IMR-90 (cell line): Measurements from ENCODE around the gene ANKH. TPM values are rescaled to one million over a fixed set of nuclear protein-coding genes. Genes with fewer than 3 reads are reported as not detected.

Experiments
- ATAC-seq: fragments of 200-7000 bp; cut with Tn5 transposase; 2 replicates; pipeline ENCODE4 v1.9.1; 2020; ENCODE audit warnings: low read depth, mild to moderate bottlenecking, moderate library complexity
- BruUV-seq: library from RNA; stranded (reverse); fragments of 400-500 nt; replicated peaks from 2 replicates; lab custom pipeline; 2021; lab: Mats Ljungman, UMichigan
- CTCF ChIA-PET: fragments of 300-600 bp; formaldehyde crosslinking; extraction: SDS; loops from one replicate; lab custom pipeline; 2021; ENCODE audit warnings: antibody characterized with exemption; lab: Yijun Ruan, JAX
- POLR2A ChIA-PET: fragments of 300-600 bp; sonication (Branson Sonifier 250); formaldehyde crosslinking; loops from one replicate; lab custom pipeline; 2022; ENCODE audit warnings: antibody characterized with exemption; ENCODE audit not compliant: unreplicated experiment; lab: Charles Lee
- DNase-seq: peaks from one replicate; pipeline ENCODE4 v3.0.0; 2013
- H2AFZ ChIP-seq: replicated peaks from 2 replicates; pipeline ENCODE3; 2013; ENCODE audit warnings: low read length, mild to moderate bottlenecking; ENCODE audit not compliant: poor library complexity
- H2AK5ac ChIP-seq: 2 replicates; pipeline ENCODE4 v1.6.1; 2013; ENCODE audit warnings: low read depth, low read length, inconsistent platforms
- H2AK9ac ChIP-seq: replicated peaks from 2 replicates; pipeline ENCODE3; 2013; ENCODE audit warnings: mild to moderate bottlenecking, low read depth, low read length, moderate library complexity; ENCODE audit not compliant: poor library complexity
- H2BK120ac ChIP-seq: 2 replicates; pipeline ENCODE4 v1.6.1; 2013; ENCODE audit warnings: low read depth, low read length, inconsistent platforms
- H2BK15ac ChIP-seq: 3 replicates; pipeline ENCODE4 v1.6.1; 2013; ENCODE audit warnings: low read depth, low read length, inconsistent platforms
- H2BK20ac ChIP-seq: 2 replicates; pipeline ENCODE4 v1.6.1; 2013; ENCODE audit warnings: low read depth, mild to moderate bottlenecking, inconsistent platforms, low read length, moderate library complexity
- H2BK5ac ChIP-seq: 2 replicates; pipeline ENCODE4 v1.6.1; 2013; ENCODE audit warnings: mild to moderate bottlenecking, low read depth, low read length, inconsistent platforms; ENCODE audit not compliant: poor library complexity, severe bottlenecking
- H3K14ac ChIP-seq: replicated peaks from 2 replicates; pipeline ENCODE4 v1.6.1; 2013; ENCODE audit warnings: low read depth, low read length, inconsistent platforms
- H3K18ac ChIP-seq: 2 replicates; pipeline ENCODE4 v1.6.1; 2013; ENCODE audit warnings: low read depth, low read length, control low read depth
- H3K23ac ChIP-seq: 2 replicates; pipeline ENCODE4 v1.6.1; 2013; ENCODE audit warnings: low read depth, low read length, inconsistent platforms
- H3K27ac ChIP-seq: 2 replicates; pipeline ENCODE4 v1.5.1; 2013; ENCODE audit warnings: mild to moderate bottlenecking, control low read depth, low read length; ENCODE audit not compliant: insufficient read depth
- H3K27me3 ChIP-seq: 2 replicates; pipeline ENCODE4 v1.6.1; 2013; ENCODE audit warnings: low read length; ENCODE audit not compliant: control insufficient read depth, insufficient read depth
- H3K36me3 ChIP-seq: 2 replicates; pipeline ENCODE4 v1.6.1; 2013; ENCODE audit warnings: low read length, mixed read lengths; ENCODE audit not compliant: control insufficient read depth, insufficient read depth
- H3K4ac ChIP-seq: 2 replicates; pipeline ENCODE4 v1.6.1; 2013; ENCODE audit warnings: low read depth, low read length, inconsistent platforms
- H3K4me1 ChIP-seq: 2 replicates; pipeline ENCODE4 v1.6.1; 2013; ENCODE audit warnings: low read length, mixed read lengths; ENCODE audit not compliant: control insufficient read depth, insufficient read depth
- H3K4me2 ChIP-seq: 2 replicates; pipeline ENCODE4 v1.6.1; 2013; ENCODE audit warnings: low read depth, mild to moderate bottlenecking, control low read depth, low read length, moderate library complexity
- H3K4me3 ChIP-seq: 2 replicates; pipeline ENCODE4 v1.5.1; 2013; ENCODE audit warnings: low read depth, mild to moderate bottlenecking, control low read depth, low read length, moderate library complexity; ENCODE audit not compliant: insufficient read depth
- H3K56ac ChIP-seq: 2 replicates; pipeline ENCODE4 v1.6.1; 2013; ENCODE audit warnings: low read length, inconsistent platforms; ENCODE audit not compliant: insufficient read depth; ENCODE audit errors: extremely low read depth
- H3K79me1 ChIP-seq, 2 experiments: 2 replicates each; pipeline ENCODE4 v1.6.1; 2013; ENCODE audit warnings: low read length in 2 of 2, inconsistent platforms in 1 of 2, low read depth in 1 of 2
- H3K9ac ChIP-seq: 2 replicates; pipeline ENCODE4 v1.6.1; 2013; ENCODE audit warnings: low read depth, low read length, control low read depth
- H3K9me1 ChIP-seq: 2 replicates; pipeline ENCODE4 v1.6.1; 2013; ENCODE audit warnings: low read length, inconsistent platforms; ENCODE audit not compliant: insufficient read depth
- H3K9me3 ChIP-seq: 2 replicates; pipeline ENCODE4 v1.6.1; 2013; ENCODE audit warnings: low read length; ENCODE audit not compliant: control insufficient read depth, insufficient read depth
- H4K20me1 ChIP-seq: 2 replicates; pipeline ENCODE4 v1.6.1; 2013; ENCODE audit warnings: low read length, inconsistent platforms; ENCODE audit not compliant: insufficient read depth
- H4K5ac ChIP-seq: 2 replicates; pipeline ENCODE4 v1.6.1; 2013; ENCODE audit warnings: mild to moderate bottlenecking, low read depth, low read length, control low read depth
- H4K8ac ChIP-seq, 2 experiments: 2 replicates each; pipeline ENCODE4 v1.6.1; 2013; ENCODE audit warnings: low read depth in 2 of 2, low read length in 2 of 2, control low read depth in 1 of 2, inconsistent platforms in 1 of 2
- H4K91ac ChIP-seq: 2 replicates; pipeline ENCODE4 v1.6.1; 2013; ENCODE audit warnings: low read depth, low read length, inconsistent platforms; ENCODE audit not compliant: insufficient read depth
- CEBPB ChIP-seq: IDR thresholded peaks from 2 replicates; pipeline ENCODE4 v1.6.1; 2012; ENCODE audit warnings: low read depth, low read length, improper control_type of control experiment
- CHD1 ChIP-seq: IDR thresholded peaks from 2 replicates; pipeline ENCODE4 v1.6.1; 2012; ENCODE audit warnings: low read depth, low read length, improper control_type of control experiment
- CTCF ChIP-seq: conservative IDR thresholded peaks from 2 replicates; pipeline ENCODE4 v1.5.1; 2012; ENCODE audit warnings: mild to moderate bottlenecking, low read depth, low read length, improper control_type of control experiment
- MAFK ChIP-seq: IDR thresholded peaks from 2 replicates; pipeline ENCODE4 v1.6.1; 2012; ENCODE audit warnings: low read depth, low read length, improper control_type of control experiment
- MAZ ChIP-seq: IDR thresholded peaks from 2 replicates; pipeline ENCODE4 v1.6.1; 2012; ENCODE audit warnings: low read depth, mild to moderate bottlenecking, low read length, improper control_type of control experiment, moderate library complexity, borderline replicate concordance
- POLR2A ChIP-seq: IDR thresholded peaks from 2 replicates; pipeline ENCODE4 v1.6.1; 2012; ENCODE audit warnings: mild to moderate bottlenecking, low read depth, low read length
- RCOR1 ChIP-seq: IDR thresholded peaks from 2 replicates; pipeline ENCODE4 v1.6.1; 2012; ENCODE audit warnings: mild to moderate bottlenecking, low read length, improper control_type of control experiment; ENCODE audit not compliant: insufficient replicate concordance
- USF2 ChIP-seq: fragments of 150-350 bp; IDR thresholded peaks from 2 replicates; pipeline ENCODE4 v1.6.1; 2017; ENCODE audit warnings: mild to moderate bottlenecking, antibody characterized with exemption, low read length, low read depth
- WGBS, 2 experiments: methylation state at CpG; one replicate each; pipeline versions ENCODE4 v1.1.5 to v1.1.7; 2013; ENCODE audit warnings: missing lambda C conversion rate in 2 of 2; ENCODE audit not compliant: insufficient read length in 1 of 2; ENCODE audit errors: extremely low coverage in 2 of 2; 5-methylcytosine and 5-hydroxymethylcytosine counted together
- dilution Hi-C: fragments of 300-500 bp; cut with HindIII; formaldehyde crosslinking; loops from one replicate; pipeline ENCODE4 v1.14.3; 2018; ENCODE audit warnings: low sequenced_read_pairs; ENCODE audit not compliant: unreplicated experiment
- in situ Hi-C: fragments of 300-500 bp; cut with MboI; formaldehyde crosslinking; loops from 3 replicates; pipeline ENCODE4 v1.14.3; 2019; ENCODE audit warnings: low sequenced_read_pairs, inconsistent platforms, mixed read lengths
- intact Hi-C: fragments of 100-400 bp; cut with micrococcal nuclease; formaldehyde crosslinking; loops from 2 replicates; pipeline ENCODE4 v1.10.0; 2022
- polyA plus RNA-seq, 3 experiments: library from polyadenylated mRNA; depleted of rRNA; stranded (reverse); fragments of >200 nt; gene quantifications; 2 replicates each; pipeline ENCODE4 v1.2.3, GENCODE V29; 2012; ENCODE audit warnings: low replicate concordance in 1 of 3
- total RNA-seq: library from RNA; depleted of rRNA; stranded (reverse); fragments of >200 nt; gene quantifications from 2 replicates; pipeline ENCODE4 v1.2.3, GENCODE V29; 2012

Gene ANKH
- total and polyA plus RNA-seq, 2 of the 4 experiments (the other 2 are of a cell fraction) = 5.2 to 17.2 TPM

- H2AK5ac ChIP-seq = no peak overlapping the region
- 79% methylated on average over 4 of the region's 15 CpGs; no CpG with 5 or more reads in 1 of the 2 experiments for WGBS, 2 experiments
- peaks cover 0 to 4% of the 10 kb centered on the region in 2 experiments; a peak in 3 of 4 replicates for H3K79me1 ChIP-seq
- no peaks in the 10 kb centered on the region; the same call in 1 of the 2 replicates for H3K9me1 ChIP-seq
- ChIA-PET CTCF (interaction anchor here (0.7 kb wide), 1 partner anchor 773 kb away, joined by 4 read pairs; no protein-coding TSS in a partner anchor), POLR2A (no interaction called here)
- no peak overlapping the region for H3K23ac ChIP-seq
- no peak for ATAC-seq
- no peak overlapping the region for H2AK9ac ChIP-seq
- H3K36me3 ChIP-seq = no peaks in the 10 kb centered on the region; the same call in 1 of the 2 replicates
- dilution Hi-C loops = no loop called here
- H4K5ac ChIP-seq = no peak overlapping the region
- H3K9ac ChIP-seq = no peak overlapping the region
- H3K14ac ChIP-seq = no peak overlapping the region
- H4K8ac ChIP-seq = no peak overlapping the region
- H3K4me2 ChIP-seq = no peak overlapping the region
- no peak overlapping the region for H2AFZ ChIP-seq
- H4K20me1 ChIP-seq = 0 out of 2 replicates have a peak, but pooled peaks cover 2% of the 10 kb centered on the region
- intact Hi-C loops = no loop called here
- H2BK120ac ChIP-seq = no peak overlapping the region
- no peak overlapping the region for H3K56ac ChIP-seq
- no peak overlapping the region for H2BK20ac ChIP-seq
- H3K18ac ChIP-seq = no peak overlapping the region
- no TSS peak for BruUV-seq
- no peak overlapping the region for H4K91ac ChIP-seq
- DNase-seq = no peak
- H3K27me3 ChIP-seq = no peaks in the 10 kb centered on the region
- H3K4me1 ChIP-seq = no peaks in the 10 kb centered on the region
- in situ Hi-C loops = no loop called here
- no peak overlapping the region for H3K4ac ChIP-seq
- TF ChIP-seq USF2 (no peak), CHD1 (no peak), MAFK (no peak), POLR2A (no peak), CTCF (no peak), CEBPB (no peak), MAZ (no peak), RCOR1 (no peak)
- no peak overlapping the region for H2BK15ac ChIP-seq
- no peaks in the 10 kb centered on the region for H3K9me3 ChIP-seq
- no peak overlapping the region for H3K27ac ChIP-seq
- no peak overlapping the region for H2BK5ac ChIP-seq
- H3K4me3 ChIP-seq = no peak overlapping the region
These were observed 32.9 kb downstream of the ANKH start for GRCh38 chr5:14838396-14839319.
